Epithelial cell of proximal tubule (primary cell): ENCODE results near the gene GMPR. TPM values are rescaled to one million over a fixed set of nuclear protein-coding genes. Genes with fewer than 3 reads are reported as not detected.

ENCODE experiments used
- DNase-seq: peaks from one replicate; pipeline ENCODE4 v3.0.0-alpha.2; 2011; ENCODE audit warnings: low read depth
- H3K4me3 ChIP-seq: 2 replicates; pipeline ENCODE4 v1.5.1; 2011; ENCODE audit warnings: low read depth, mild to moderate bottlenecking, low read length
- CTCF ChIP-seq: conservative IDR thresholded peaks from 2 replicates; pipeline ENCODE4 v1.5.1; 2012; ENCODE audit warnings: low read depth, mild to moderate bottlenecking, low read length
- total RNA-seq: library from RNA; depleted of rRNA; stranded (reverse); fragments of >200 nt; gene quantifications from 2 replicates; pipeline ENCODE4 v1.2.3, GENCODE V29; 2015

GMPR gene
- total RNA-seq, 1 donor from 2014 or later = 0.81 TPM

- H3K4me3 ChIP-seq = no peak overlapping the region
- no peak for DNase-seq
- TF ChIP-seq CTCF = no peak
Measured at GRCh38 chr6:16285467-16286150, 47.2 kb downstream of the GMPR start.

- no peak overlapping the region for H3K4me3 ChIP-seq
- peak; percentile 91 for TF ChIP-seq CTCF
- no peak for DNase-seq
Measured at GRCh38 chr6:16286151-16286522, 47.8 kb downstream of the GMPR start.

GRCh38 chr6:16288163-16288562 is 49.8 kb downstream of the GMPR start:
- TF ChIP-seq CTCF = no peak
- no peak overlapping the region for H3K4me3 ChIP-seq
- DNase-seq = no peak

- TF ChIP-seq CTCF = no peak
- DNase-seq = no peak
Measured at GRCh38 chr6:16291739-16292138, 53.4 kb downstream of the GMPR start.

GRCh38 chr6:16292432-16292831 is 54.0 kb downstream of the GMPR start:
- no peak for DNase-seq
- TF ChIP-seq CTCF = no peak
- no peak overlapping the region for H3K4me3 ChIP-seq

More at GRCh38 chr6:16291739-16292138, 53.4 kb downstream of the GMPR start:
- H3K4me3 ChIP-seq = no peak overlapping the region

GRCh38 chr6:16292942-16293341 is 54.6 kb downstream of the GMPR start:
- peak; percentile 44 for DNase-seq
- TF ChIP-seq CTCF = no peak
- no peak overlapping the region for H3K4me3 ChIP-seq

GRCh38 chr6:16294371-16294770 is 56.0 kb downstream of the GMPR start:
- no peak for TF ChIP-seq CTCF
- H3K4me3 ChIP-seq = no peak overlapping the region
- no peak for DNase-seq
